ENCODE data around the gene MFNG. TPM values are rescaled to one million over a fixed set of nuclear protein-coding genes. Genes with fewer than 3 reads are reported as not detected.

Gene MFNG
- total RNA-seq, 2 experiments from 2014 or later, result 85.1 to 89.9 TPM

GRCh38 chr22:37505565-37505964, 19.4 kb upstream of the MFNG start:
- no peaks in the 10 kb centered on the region for H3K27me3 ChIP-seq (ENCODE audit: control insufficient read depth in 1 of 2, insufficient read depth in 2 of 2, low read length in 2 of 2)
- H3K4me1 ChIP-seq (ENCODE audit: insufficient read depth, low read length), result peaks cover 15% of the 10 kb centered on the region
- ChIA-PET CTCF (interaction anchor here (1.4 kb wide), 1 partner anchor 7 kb away, joined by 4 read pairs; no protein-coding TSS in a partner anchor), POLR2A (no interaction called here)
- H3K4me3 ChIP-seq (ENCODE audit: low read length), result no peak overlapping the region
- Mint-ChIP-seq H3K9me3 (no peaks in the 10 kb centered on the region), H3K4me1 (ENCODE audit: low read depth) (peaks cover 13% of the 10 kb centered on the region), H3K27me3 (no peaks in the 10 kb centered on the region), H3K4me3 (no peak overlapping the region), H3K36me3 (ENCODE audit: low read depth) (no peaks in the 10 kb centered on the region), H3K27ac (no peak overlapping the region)
- intact Hi-C loops (cut with DNase I, micrococcal nuclease), result no loop called here
- H3K9me3 ChIP-seq (ENCODE audit: control insufficient read depth in 1 of 2, insufficient read depth in 1 of 2, low read length in 2 of 2), result no peaks in the 10 kb centered on the region
- no peaks in the 10 kb centered on the region for H3K36me3 ChIP-seq (ENCODE audit: insufficient read depth, low read length)
- no peak for TF ChIP-seq CTCF (IDR thresholded peaks at IDR 0.05)
- no peak for ATAC-seq (ENCODE audit: poor library complexity)
- H3K27ac ChIP-seq (ENCODE audit: low read depth in 1 of 2, low read length in 2 of 2), result no peak overlapping the region
- DNase-seq, result no peak

GRCh38 chr22:37504964-37505363, 18.8 kb upstream of the MFNG start:
- intact Hi-C loops (cut with DNase I, micrococcal nuclease), result no loop called here
- Mint-ChIP-seq H3K27ac (no peak overlapping the region), H3K9me3 (no peaks in the 10 kb centered on the region), H3K4me3 (no peak overlapping the region), H3K36me3 (ENCODE audit: low read depth) (no peaks in the 10 kb centered on the region), H3K4me1 (ENCODE audit: low read depth) (peaks cover 13% of the 10 kb centered on the region), H3K27me3 (no peaks in the 10 kb centered on the region)
- TF ChIP-seq CTCF (IDR thresholded peaks at IDR 0.05), result no peak
- CTCF ChIA-PET, result no interaction called here
- H3K27ac ChIP-seq (ENCODE audit: low read depth in 1 of 2, low read length in 2 of 2), result no peak overlapping the region
- POLR2A ChIA-PET, result no interaction called here
- no peak for ATAC-seq (ENCODE audit: poor library complexity)
- H3K4me3 ChIP-seq (ENCODE audit: low read length), result no peak overlapping the region
- no peak for DNase-seq
- peaks cover 15% of the 10 kb centered on the region for H3K4me1 ChIP-seq (ENCODE audit: insufficient read depth, low read length)
- no peaks in the 10 kb centered on the region for H3K27me3 ChIP-seq (ENCODE audit: control insufficient read depth in 1 of 2, insufficient read depth in 2 of 2, low read length in 2 of 2)
- no peaks in the 10 kb centered on the region for H3K9me3 ChIP-seq (ENCODE audit: control insufficient read depth in 1 of 2, insufficient read depth in 1 of 2, low read length in 2 of 2)
- H3K36me3 ChIP-seq (ENCODE audit: insufficient read depth, low read length), result no peaks in the 10 kb centered on the region

- ATAC-seq (ENCODE audit: poor library complexity), result no peak
- CTCF ChIA-PET, result no interaction called here
- no peak overlapping the region for H3K27ac Mint-ChIP-seq
Observed at GRCh38 chr22:37503850-37504249, 17.7 kb upstream of the MFNG start.

More at GRCh38 chr22:37503850-37504249, 17.7 kb upstream of the MFNG start:
- no peak overlapping the region for H3K4me3 Mint-ChIP-seq
- Histone ChIP-seq H3K36me3 (ENCODE audit: insufficient read depth, low read length) (no peaks in the 10 kb centered on the region), H3K9me3 (ENCODE audit: control insufficient read depth in 1 of 2, insufficient read depth in 1 of 2, low read length in 2 of 2) (no peaks in the 10 kb centered on the region), H3K27ac (ENCODE audit: low read depth in 1 of 2, low read length in 2 of 2) (no peak overlapping the region), H3K4me3 (ENCODE audit: low read length) (no peak overlapping the region), H3K4me1 (ENCODE audit: insufficient read depth, low read length) (peaks cover 15% of the 10 kb centered on the region), H3K27me3 (ENCODE audit: control insufficient read depth in 1 of 2, insufficient read depth in 2 of 2, low read length in 2 of 2) (no peaks in the 10 kb centered on the region)
- no peak for DNase-seq
- H3K9me3 Mint-ChIP-seq, result no peaks in the 10 kb centered on the region
- POLR2A ChIA-PET, result no interaction called here
- TF ChIP-seq CTCF (IDR thresholded peaks at IDR 0.05), result no peak
- intact Hi-C loops (cut with DNase I, micrococcal nuclease), result no loop called here
- H3K36me3 Mint-ChIP-seq (ENCODE audit: low read depth), result no peaks in the 10 kb centered on the region
- no peaks in the 10 kb centered on the region for H3K27me3 Mint-ChIP-seq
- peaks cover 13% of the 10 kb centered on the region for H3K4me1 Mint-ChIP-seq (ENCODE audit: low read depth)
